ENCODE data around the gene CDC5L. TPM values are rescaled to one million over a fixed set of nuclear protein-coding genes. Genes with fewer than 3 reads are reported as not detected.

The CDC5L gene
- total RNA-seq, 4 donors from 2014 or later, result 16.7 to 20.1 (median 17.3) TPM

DNA sequence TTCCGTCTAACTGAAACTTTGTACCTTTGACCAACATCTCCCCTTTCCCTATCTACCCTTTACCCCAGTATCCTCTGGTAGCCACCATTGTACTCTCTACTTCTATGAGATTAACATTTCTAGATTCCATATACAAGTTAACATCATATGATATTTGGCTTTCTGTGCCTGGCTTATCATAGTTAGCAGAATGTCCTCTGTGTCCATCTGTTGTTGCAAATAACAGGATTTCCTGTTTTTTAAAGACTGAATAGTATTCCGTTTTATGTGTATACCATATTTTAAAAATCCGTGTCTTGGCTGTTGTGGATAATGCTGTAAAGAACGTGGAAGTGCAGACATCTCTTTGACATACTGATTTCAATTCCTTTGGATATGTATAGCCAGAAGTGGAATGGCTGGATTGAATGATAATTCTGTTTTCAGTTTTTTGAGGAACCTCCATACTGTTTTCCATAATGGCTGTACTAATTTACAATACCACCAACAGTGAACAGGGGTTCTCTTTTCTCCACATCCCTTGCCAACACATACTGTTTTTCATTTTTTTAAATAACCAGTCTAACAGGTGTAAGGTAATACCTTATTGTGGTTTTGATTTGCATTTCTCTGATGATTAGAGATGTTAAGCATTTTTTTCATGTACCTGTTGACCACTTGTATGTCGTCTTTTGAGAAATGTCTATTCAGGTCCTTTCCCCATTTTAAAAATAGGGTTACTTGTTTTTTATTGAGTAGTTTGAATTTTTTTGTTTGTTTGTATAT is 53.8 kb downstream of the CDC5L start:
- no peak overlapping the region for H3K4me3 ChIP-seq
- H3K27me3 ChIP-seq, result no peaks in the 10 kb centered on the region
- H3K27ac ChIP-seq, result no peak overlapping the region
- H3K9me3 ChIP-seq, result peaks cover 0 to 27% (median 10%) of the 10 kb centered on the region in 4 donors
- TF ChIP-seq, protein P1, sequence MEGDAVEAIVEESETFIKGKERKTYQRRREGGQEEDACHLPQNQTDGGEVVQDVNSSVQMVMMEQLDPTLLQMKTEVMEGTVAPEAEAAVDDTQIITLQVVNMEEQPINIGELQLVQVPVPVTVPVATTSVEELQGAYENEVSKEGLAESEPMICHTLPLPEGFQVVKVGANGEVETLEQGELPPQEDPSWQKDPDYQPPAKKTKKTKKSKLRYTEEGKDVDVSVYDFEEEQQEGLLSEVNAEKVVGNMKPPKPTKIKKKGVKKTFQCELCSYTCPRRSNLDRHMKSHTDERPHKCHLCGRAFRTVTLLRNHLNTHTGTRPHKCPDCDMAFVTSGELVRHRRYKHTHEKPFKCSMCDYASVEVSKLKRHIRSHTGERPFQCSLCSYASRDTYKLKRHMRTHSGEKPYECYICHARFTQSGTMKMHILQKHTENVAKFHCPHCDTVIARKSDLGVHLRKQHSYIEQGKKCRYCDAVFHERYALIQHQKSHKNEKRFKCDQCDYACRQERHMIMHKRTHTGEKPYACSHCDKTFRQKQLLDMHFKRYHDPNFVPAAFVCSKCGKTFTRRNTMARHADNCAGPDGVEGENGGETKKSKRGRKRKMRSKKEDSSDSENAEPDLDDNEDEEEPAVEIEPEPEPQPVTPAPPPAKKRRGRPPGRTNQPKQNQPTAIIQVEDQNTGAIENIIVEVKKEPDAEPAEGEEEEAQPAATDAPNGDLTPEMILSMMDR (IDR thresholded peaks at IDR 0.05), result no peak
- TF ChIP-seq EP300 (IDR thresholded peaks at IDR 0.05), result no peak
- no peak for TF ChIP-seq POLR2A (IDR thresholded peaks at IDR 0.05)
- WGBS, 2 donors, result 94 to 96% methylated on average over 5 of the region's 5 CpGs
- peaks cover 0 to 5% (median 0%) of the 10 kb centered on the region in 4 donors for H3K4me1 ChIP-seq
- no peak for DNase-seq (ENCODE audit: low spot score in 2 of 2)
- peaks cover 0 to 67% (median 4%) of the 10 kb centered on the region in 3 donors for H3K36me3 ChIP-seq

DNA sequence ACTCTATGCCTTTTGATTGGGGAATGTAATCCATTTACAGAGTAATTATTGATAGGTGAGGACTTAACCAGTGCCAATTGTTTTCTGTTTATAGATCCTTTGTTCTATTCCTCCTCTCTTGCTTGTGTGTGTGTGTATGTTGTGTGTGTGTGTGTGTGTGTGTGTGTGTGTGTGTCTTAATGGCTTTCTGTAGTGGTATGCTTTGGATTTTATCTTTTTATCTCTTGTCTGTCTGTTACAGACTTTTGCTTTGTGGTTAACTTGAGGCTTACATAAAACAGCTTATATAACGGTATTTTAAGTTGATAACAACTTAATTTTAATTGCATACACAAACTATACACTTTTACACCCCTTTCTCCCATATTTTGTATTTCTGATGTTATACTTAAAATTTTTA is 54.7 kb downstream of the CDC5L start:
- Histone ChIP-seq H3K27ac (no peak overlapping the region), H3K27me3 (no peaks in the 10 kb centered on the region), H3K4me3 (no peak overlapping the region), H3K36me3 (peaks cover 0 to 76% (median 8%) of the 10 kb centered on the region in 3 donors), H3K9me3 (peaks cover 0 to 27% (median 10%) of the 10 kb centered on the region in 4 donors), H3K4me1 (peaks cover 0 to 5% (median 0%) of the 10 kb centered on the region in 4 donors)
- TF ChIP-seq EP300 (IDR thresholded peaks at IDR 0.05) (no peak), POLR2A (IDR thresholded peaks at IDR 0.05) (no peak)
- TF ChIP-seq, protein P1 (IDR thresholded peaks at IDR 0.05), result no peak
- DNase-seq (ENCODE audit: low spot score in 2 of 2), result no peak
- WGBS, 2 donors, result 97 to 100% methylated on average over 1 of the region's 1 CpG

DNA sequence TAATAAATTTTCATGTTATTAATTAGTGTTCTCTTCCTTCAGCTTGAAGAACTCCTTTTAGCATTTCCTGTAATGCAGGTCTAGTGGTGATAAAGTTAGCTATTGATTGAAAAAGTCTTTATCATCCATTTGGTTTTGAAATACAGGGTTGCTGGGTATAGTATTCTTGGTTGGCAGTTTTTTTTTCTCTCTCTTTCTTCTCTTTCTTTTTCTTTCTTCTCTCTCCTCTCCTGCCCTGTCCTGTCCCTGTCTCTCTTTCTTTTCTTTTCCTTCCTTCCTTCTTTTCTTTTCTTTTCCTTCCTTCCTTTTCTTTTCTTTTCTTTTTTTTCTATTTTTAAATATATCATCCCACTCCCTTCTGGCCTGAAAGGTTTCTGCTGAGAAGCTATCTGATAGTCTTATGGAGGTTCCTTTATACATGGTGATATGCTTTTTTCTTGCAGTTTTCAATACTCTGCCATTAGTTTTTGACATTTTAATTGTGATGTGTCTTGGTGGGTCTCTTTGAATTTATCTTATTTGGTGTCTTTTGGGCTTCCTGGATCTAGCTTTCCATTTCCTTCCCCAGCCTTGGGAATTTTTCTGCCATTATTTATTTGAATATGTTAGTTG is 55.4 kb downstream of the CDC5L start:
- peaks cover 0 to 83% (median 13%) of the 10 kb centered on the region in 3 donors for H3K36me3 ChIP-seq
- H3K27me3 ChIP-seq, result no peaks in the 10 kb centered on the region
- H3K4me3 ChIP-seq, result no peak overlapping the region
- H3K9me3 ChIP-seq, result peaks cover 0 to 27% (median 10%) of the 10 kb centered on the region in 4 donors
- TF ChIP-seq, protein P1 (IDR thresholded peaks at IDR 0.05), result no peak
- TF ChIP-seq EP300 (IDR thresholded peaks at IDR 0.05) (no peak), POLR2A (IDR thresholded peaks at IDR 0.05) (no peak)
- peaks cover 0 to 4% (median 0%) of the 10 kb centered on the region in 4 donors for H3K4me1 ChIP-seq
- no peak for DNase-seq (ENCODE audit: low spot score in 2 of 2)
- no peak overlapping the region for H3K27ac ChIP-seq

DNA sequence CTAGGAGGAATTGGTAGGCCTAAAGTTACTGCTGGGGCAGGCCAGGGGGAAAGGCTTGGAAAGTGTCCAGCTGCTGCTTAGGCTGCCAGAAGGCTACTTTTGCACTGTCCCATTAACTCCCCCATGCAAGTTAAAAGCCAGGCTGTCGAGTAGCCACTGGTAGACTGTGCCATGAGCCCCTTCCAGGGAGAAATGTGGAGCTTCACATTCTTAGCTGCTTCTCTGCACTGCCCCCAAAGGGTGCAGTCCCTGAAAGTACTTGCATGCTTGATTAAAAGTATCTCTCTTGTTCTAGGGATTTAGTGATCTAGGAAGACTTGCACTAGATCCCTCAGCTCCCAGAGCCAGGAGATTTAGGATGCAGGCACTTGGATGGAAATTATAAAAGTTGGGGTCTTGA is 57.3 kb downstream of the CDC5L start:
- Histone ChIP-seq H3K4me3 (no peak overlapping the region), H3K36me3 (peaks cover 0 to 90% (median 13%) of the 10 kb centered on the region in 3 donors), H3K27me3 (no peaks in the 10 kb centered on the region), H3K27ac (no peak overlapping the region), H3K9me3 (peaks cover 0 to 27% (median 10%) of the 10 kb centered on the region in 4 donors), H3K4me1 (no peaks in the 10 kb centered on the region)
- 71 to 83% methylated on average over 1 of the region's 1 CpG for WGBS, 2 donors
- no peak for DNase-seq (ENCODE audit: low spot score in 2 of 2)
- no peak for TF ChIP-seq POLR2A (IDR thresholded peaks at IDR 0.05)
- TF ChIP-seq, protein P1 (IDR thresholded peaks at IDR 0.05), result no peak

All from tibial nerve (tissue), 4 donors.